ENCODE measurements around the gene ETV5. TPM values are rescaled to one million over a fixed set of nuclear protein-coding genes. Genes with fewer than 3 reads are reported as not detected.

ETV5 gene
- total RNA-seq, 1 experiment from 2014 or later, result 16.2 TPM

DNA sequence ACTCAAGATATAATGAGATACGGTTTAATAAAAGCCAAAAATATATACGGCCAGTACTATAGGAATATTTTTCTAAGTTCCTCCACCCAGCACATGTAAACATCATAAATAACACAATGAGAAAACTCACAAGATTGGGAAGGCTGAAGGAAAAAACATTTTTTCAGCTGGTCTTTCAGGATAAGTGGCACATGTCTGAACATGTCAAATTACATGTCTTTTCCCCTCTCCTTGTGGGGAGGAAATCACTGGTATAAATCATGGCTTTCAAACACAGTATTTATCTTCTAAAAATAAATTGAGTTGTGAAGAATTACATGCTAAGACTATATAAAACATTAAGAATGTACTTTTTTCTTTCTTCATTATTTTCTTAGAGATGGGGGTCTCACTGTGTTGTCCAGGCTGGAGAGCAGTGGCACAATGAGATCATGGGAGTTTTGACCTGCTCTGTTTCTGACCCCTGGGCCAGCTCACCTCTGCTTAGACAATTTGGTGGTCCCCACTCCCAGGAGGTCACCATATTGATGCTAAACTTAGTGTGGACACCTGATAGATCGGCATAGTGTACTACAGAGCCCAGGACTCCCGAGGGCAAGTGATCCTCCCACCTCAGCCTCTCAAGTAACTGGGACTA lies 32.8 kb downstream of the ETV5 start:
- BruUV-seq (replicated peaks), result no TSS peak
- no peaks in the 10 kb centered on the region for H3K36me3 Mint-ChIP-seq (ENCODE audit: insufficient read depth, unreplicated experiment)

DNA sequence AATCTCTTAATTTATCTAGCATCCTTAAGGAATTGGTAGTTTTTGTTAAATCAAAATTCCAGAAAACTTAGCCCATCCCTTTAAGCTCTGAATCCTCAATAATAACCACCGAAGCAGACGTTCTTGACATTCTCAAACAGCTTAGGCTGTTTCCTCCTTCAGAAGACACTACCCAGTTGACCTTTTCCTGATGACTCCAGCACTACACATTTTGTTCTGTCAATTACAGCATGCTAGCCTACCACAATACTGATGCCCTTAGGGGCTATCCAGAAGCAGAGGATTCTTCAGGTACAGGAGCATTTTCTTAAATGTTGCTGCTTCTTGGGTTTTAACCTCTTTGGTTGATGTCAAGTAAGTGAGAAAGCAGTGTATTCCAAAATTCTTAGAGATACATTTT lies 33.4 kb downstream of the ETV5 start:
- H3K36me3 ChIP-seq (ENCODE audit: control insufficient read depth, insufficient read depth, low read length), result no peaks in the 10 kb centered on the region
- ChIA-PET CTCF (no interaction called here), POLR2A (no interaction called here)
- Mint-ChIP-seq H3K27ac (ENCODE audit: unreplicated experiment) (no peak overlapping the region), H3K9me3 (ENCODE audit: unreplicated experiment) (peaks cover 9% of the 10 kb centered on the region), H3K27me3 (ENCODE audit: insufficient read depth, unreplicated experiment) (no peaks in the 10 kb centered on the region), H3K4me3 (ENCODE audit: unreplicated experiment) (no peak overlapping the region), H3K4me1 (ENCODE audit: low read depth, unreplicated experiment) (peaks cover 9% of the 10 kb centered on the region), H3K36me3 (ENCODE audit: insufficient read depth, unreplicated experiment) (no peaks in the 10 kb centered on the region)
- no peaks in the 10 kb centered on the region for H3K27me3 ChIP-seq (replicated peaks; ENCODE audit: control insufficient read depth, insufficient read depth, low read length)
- peaks cover 9% of the 10 kb centered on the region; the same call in 1 of the 2 replicates for H3K4me1 ChIP-seq
- DNase-seq, result no peak
- intact Hi-C loops (cut with micrococcal nuclease; ENCODE audit: unreplicated experiment), result no loop called here
- TF ChIP-seq, protein P1, sequence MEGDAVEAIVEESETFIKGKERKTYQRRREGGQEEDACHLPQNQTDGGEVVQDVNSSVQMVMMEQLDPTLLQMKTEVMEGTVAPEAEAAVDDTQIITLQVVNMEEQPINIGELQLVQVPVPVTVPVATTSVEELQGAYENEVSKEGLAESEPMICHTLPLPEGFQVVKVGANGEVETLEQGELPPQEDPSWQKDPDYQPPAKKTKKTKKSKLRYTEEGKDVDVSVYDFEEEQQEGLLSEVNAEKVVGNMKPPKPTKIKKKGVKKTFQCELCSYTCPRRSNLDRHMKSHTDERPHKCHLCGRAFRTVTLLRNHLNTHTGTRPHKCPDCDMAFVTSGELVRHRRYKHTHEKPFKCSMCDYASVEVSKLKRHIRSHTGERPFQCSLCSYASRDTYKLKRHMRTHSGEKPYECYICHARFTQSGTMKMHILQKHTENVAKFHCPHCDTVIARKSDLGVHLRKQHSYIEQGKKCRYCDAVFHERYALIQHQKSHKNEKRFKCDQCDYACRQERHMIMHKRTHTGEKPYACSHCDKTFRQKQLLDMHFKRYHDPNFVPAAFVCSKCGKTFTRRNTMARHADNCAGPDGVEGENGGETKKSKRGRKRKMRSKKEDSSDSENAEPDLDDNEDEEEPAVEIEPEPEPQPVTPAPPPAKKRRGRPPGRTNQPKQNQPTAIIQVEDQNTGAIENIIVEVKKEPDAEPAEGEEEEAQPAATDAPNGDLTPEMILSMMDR (IDR thresholded peaks at IDR 0.05; ENCODE audit: insufficient read depth in 1 of 2, low read depth in 1 of 2, low read length in 1 of 2, severe bottlenecking in 1 of 2, unreplicated experiment in 1 of 2), result no peak
- no TSS peak for BruUV-seq (replicated peaks)
- H3K9me3 ChIP-seq, result no peaks in the 10 kb centered on the region; the same call in 1 of the 2 replicates
- H3K4me3 ChIP-seq (ENCODE audit: low read depth, low read length), result no peak overlapping the region

More for the DNA sequence above, 32.8 kb downstream of the ETV5 start:
- Histone ChIP-seq H3K4me1 (peaks cover 4% of the 10 kb centered on the region; the same call in 1 of the 2 replicates), H3K27me3 (replicated peaks; ENCODE audit: control insufficient read depth, insufficient read depth, low read length) (no peaks in the 10 kb centered on the region), H3K4me3 (ENCODE audit: low read depth, low read length) (no peak overlapping the region), H3K36me3 (ENCODE audit: control insufficient read depth, insufficient read depth, low read length) (no peaks in the 10 kb centered on the region), H3K9me3 (no peaks in the 10 kb centered on the region; the same call in 1 of the 2 replicates)
- DNase-seq, result no peak
- ChIA-PET CTCF (no interaction called here), POLR2A (no interaction called here)
- H3K27ac Mint-ChIP-seq (ENCODE audit: unreplicated experiment), result no peak overlapping the region
- TF ChIP-seq, protein P1 (IDR thresholded peaks at IDR 0.05; ENCODE audit: insufficient read depth in 1 of 2, low read depth in 1 of 2, low read length in 1 of 2, severe bottlenecking in 1 of 2, unreplicated experiment in 1 of 2), result no peak
- intact Hi-C loops (cut with micrococcal nuclease; ENCODE audit: unreplicated experiment), result no loop called here
- H3K4me3 Mint-ChIP-seq (ENCODE audit: unreplicated experiment), result no peak overlapping the region
- H3K9me3 Mint-ChIP-seq (ENCODE audit: unreplicated experiment), result peaks cover 9% of the 10 kb centered on the region
- no peaks in the 10 kb centered on the region for H3K27me3 Mint-ChIP-seq (ENCODE audit: insufficient read depth, unreplicated experiment)
- H3K4me1 Mint-ChIP-seq (ENCODE audit: low read depth, unreplicated experiment), result peaks cover 3% of the 10 kb centered on the region

DNA sequence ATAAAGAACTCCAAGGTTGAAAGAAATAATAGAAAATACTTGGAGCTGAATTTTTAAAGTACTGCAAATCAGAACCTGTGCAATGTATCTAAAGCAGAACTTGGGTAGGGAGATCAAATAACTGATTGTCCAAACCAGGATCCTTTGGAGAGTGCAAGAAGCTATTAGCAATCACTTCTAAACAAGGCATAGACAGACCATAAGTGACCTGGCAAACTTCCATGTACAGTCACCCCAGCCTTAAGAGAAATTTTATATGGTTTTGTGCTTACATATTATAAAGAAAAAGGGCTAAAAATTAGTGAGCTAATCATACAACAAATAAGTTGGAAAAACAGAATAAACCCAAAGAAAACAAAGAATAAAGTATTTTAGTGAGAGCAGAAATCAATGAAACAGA lies 35.2 kb downstream of the ETV5 start:
- intact Hi-C loops (cut with micrococcal nuclease; ENCODE audit: unreplicated experiment), result no loop called here
- no peak overlapping the region for H3K4me3 Mint-ChIP-seq (ENCODE audit: unreplicated experiment)
- H3K36me3 Mint-ChIP-seq (ENCODE audit: insufficient read depth, unreplicated experiment), result no peaks in the 10 kb centered on the region
- H3K27me3 ChIP-seq (replicated peaks; ENCODE audit: control insufficient read depth, insufficient read depth, low read length), result no peaks in the 10 kb centered on the region
- no peak overlapping the region for H3K4me3 ChIP-seq (ENCODE audit: low read depth, low read length)
- H3K27ac Mint-ChIP-seq (ENCODE audit: unreplicated experiment), result no peak overlapping the region
- no peaks in the 10 kb centered on the region for H3K27me3 Mint-ChIP-seq (ENCODE audit: insufficient read depth, unreplicated experiment)
- H3K36me3 ChIP-seq (ENCODE audit: control insufficient read depth, insufficient read depth, low read length), result no peaks in the 10 kb centered on the region
- H3K9me3 Mint-ChIP-seq (ENCODE audit: unreplicated experiment), result peaks cover 9% of the 10 kb centered on the region
- H3K4me1 Mint-ChIP-seq (ENCODE audit: low read depth, unreplicated experiment), result peaks cover 9% of the 10 kb centered on the region
- peaks cover 9% of the 10 kb centered on the region; the same call in 1 of the 2 replicates for H3K4me1 ChIP-seq
- TF ChIP-seq, protein P1 (IDR thresholded peaks at IDR 0.05; ENCODE audit: insufficient read depth in 1 of 2, low read depth in 1 of 2, low read length in 1 of 2, severe bottlenecking in 1 of 2, unreplicated experiment in 1 of 2), result no peak
- POLR2A ChIA-PET, result no interaction called here
- DNase-seq, result no peak
- H3K9me3 ChIP-seq, result no peaks in the 10 kb centered on the region; the same call in 1 of the 2 replicates
- CTCF ChIA-PET, result no interaction called here
- no TSS peak for BruUV-seq (replicated peaks)

Data from Caco-2 (cell line).